ENCODE measurements around the gene PCBP2.

PCBP2 gene

DNA sequence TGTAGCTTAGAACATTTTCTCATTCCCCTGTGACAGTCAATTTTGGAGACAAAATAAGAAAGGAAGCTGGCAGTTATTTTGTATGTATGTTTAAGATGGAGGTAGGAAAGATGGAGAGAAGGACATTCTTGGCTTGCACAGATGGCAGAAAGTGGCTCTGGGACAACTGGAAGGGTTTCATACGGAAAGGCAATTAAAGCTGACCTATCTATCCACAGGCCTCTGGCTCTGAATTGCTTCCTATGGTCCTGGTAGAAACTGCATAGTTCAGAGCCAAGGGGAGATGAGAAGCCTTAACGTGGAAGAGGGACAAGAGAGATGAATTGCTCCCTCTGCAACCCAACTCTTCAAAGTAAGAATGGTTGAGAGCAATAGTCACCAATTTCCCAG is 63.4 kb downstream of the PCBP2 start:
- Histone ChIP-seq H3K27me3 (ENCODE audit: insufficient read depth, poor library complexity, severe bottlenecking) (no peaks in the 10 kb centered on the region), H3K4me1 (ENCODE audit: insufficient read depth, poor library complexity, severe bottlenecking) (no peaks in the 10 kb centered on the region), H3K27ac (ENCODE audit: poor library complexity, severe bottlenecking) (no peak overlapping the region), H3K9me3 (ENCODE audit: severe bottlenecking) (no peaks in the 10 kb centered on the region), H3K4me3 (ENCODE audit: severe bottlenecking) (no peak overlapping the region), H3K36me3 (ENCODE audit: low read depth) (peaks cover 56% of the 10 kb centered on the region)
- TF ChIP-seq, protein P1, sequence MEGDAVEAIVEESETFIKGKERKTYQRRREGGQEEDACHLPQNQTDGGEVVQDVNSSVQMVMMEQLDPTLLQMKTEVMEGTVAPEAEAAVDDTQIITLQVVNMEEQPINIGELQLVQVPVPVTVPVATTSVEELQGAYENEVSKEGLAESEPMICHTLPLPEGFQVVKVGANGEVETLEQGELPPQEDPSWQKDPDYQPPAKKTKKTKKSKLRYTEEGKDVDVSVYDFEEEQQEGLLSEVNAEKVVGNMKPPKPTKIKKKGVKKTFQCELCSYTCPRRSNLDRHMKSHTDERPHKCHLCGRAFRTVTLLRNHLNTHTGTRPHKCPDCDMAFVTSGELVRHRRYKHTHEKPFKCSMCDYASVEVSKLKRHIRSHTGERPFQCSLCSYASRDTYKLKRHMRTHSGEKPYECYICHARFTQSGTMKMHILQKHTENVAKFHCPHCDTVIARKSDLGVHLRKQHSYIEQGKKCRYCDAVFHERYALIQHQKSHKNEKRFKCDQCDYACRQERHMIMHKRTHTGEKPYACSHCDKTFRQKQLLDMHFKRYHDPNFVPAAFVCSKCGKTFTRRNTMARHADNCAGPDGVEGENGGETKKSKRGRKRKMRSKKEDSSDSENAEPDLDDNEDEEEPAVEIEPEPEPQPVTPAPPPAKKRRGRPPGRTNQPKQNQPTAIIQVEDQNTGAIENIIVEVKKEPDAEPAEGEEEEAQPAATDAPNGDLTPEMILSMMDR (IDR thresholded peaks at IDR 0.05; ENCODE audit: poor library complexity, severe bottlenecking) = no peak
- ATAC-seq (ENCODE audit: low read depth) (no peak), DNase-seq (ENCODE audit: low spot score) (no peak)

DNA sequence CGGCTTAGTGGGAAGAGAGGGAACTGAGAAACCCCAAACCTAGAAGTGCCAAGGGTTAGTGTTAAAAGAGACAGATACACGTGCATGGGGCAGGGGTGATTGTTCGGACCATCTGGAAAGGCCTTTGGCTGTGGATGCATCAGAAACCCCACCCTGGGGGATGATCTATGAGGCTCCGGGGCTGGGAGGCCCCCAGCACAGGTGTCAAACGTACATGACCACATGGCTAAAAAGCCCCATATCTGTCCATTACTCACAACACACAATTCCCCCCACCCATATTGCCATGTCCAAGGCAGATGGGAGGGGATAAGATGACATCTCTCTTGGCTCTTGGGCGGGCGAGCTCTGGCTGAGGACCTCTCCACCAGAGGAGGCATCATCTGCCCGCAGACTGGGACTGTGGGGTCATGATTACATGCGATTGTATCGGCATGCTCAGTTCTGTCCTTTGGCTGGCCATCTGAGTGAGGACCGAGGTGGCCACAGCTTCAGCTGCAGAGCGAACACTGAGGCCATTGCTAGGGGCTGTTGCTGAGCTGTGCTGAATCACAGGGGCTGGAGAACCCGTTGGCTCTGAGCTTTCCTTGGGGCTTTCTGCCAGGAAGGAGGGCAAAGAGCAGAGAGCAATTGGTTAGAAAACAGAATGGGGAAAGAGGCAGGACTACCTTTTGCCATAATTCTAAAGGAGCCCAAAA is 65.0 kb downstream of the PCBP2 start:
- H3K9me3 ChIP-seq (ENCODE audit: severe bottlenecking) = no peaks in the 10 kb centered on the region
- H3K27me3 ChIP-seq (ENCODE audit: insufficient read depth, poor library complexity, severe bottlenecking) = no peaks in the 10 kb centered on the region
- no peak overlapping the region for H3K4me3 ChIP-seq (ENCODE audit: severe bottlenecking)
- H3K27ac ChIP-seq (ENCODE audit: poor library complexity, severe bottlenecking) = no peak overlapping the region
- TF ChIP-seq, protein P1 (IDR thresholded peaks at IDR 0.05; ENCODE audit: poor library complexity, severe bottlenecking) = no peak
- no peak for DNase-seq (ENCODE audit: low spot score)
- peaks cover 64% of the 10 kb centered on the region for H3K36me3 ChIP-seq (ENCODE audit: low read depth)
- H3K4me1 ChIP-seq (ENCODE audit: insufficient read depth, poor library complexity, severe bottlenecking) = no peaks in the 10 kb centered on the region
- no peak for ATAC-seq (ENCODE audit: low read depth)

DNA sequence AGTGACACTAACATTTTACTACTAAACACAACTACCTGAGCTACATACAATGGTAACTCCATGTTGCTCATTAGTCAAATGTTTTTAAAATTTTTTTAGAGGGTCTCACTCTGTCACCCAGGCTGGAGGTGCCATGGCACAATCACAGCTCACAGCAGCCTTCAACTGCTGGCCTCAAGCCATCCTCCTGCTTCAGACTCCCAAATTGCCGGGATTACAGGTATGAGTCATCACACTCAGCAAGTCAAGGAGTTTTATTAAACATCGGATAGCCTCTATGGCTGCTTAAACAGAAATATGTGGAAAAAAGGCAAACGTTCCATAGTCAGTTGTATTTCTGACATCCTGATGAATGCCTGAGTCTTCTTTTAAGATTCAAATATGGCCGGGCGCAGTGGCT is 66.5 kb downstream of the PCBP2 start:
- no peak for ATAC-seq (ENCODE audit: low read depth)

DNA sequence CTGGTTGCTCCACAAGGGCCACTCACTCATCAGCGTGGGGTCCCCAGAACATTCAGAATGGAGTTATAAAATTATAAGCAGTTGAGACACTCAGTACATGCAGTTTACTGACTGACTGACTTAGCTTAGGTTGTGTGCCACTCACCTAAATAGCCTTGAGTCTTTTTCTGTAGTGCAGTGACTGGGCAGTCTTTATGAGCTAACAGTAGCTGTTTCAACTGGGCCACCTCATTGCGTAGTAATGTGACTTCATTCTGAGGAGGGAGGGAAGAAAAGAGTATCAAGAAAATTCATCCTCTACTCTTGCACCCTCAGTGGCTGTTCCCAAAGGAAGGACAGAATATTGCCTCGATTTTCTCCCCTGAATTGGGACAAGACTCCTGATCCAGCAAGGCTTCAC is 71.2 kb downstream of the PCBP2 start:
- no peak for DNase-seq (ENCODE audit: low spot score)
- H3K27me3 ChIP-seq (ENCODE audit: insufficient read depth, poor library complexity, severe bottlenecking) = no peaks in the 10 kb centered on the region
- TF ChIP-seq, protein P1 (IDR thresholded peaks at IDR 0.05; ENCODE audit: poor library complexity, severe bottlenecking) = no peak
- no peaks in the 10 kb centered on the region for H3K4me1 ChIP-seq (ENCODE audit: insufficient read depth, poor library complexity, severe bottlenecking)
- H3K4me3 ChIP-seq (ENCODE audit: severe bottlenecking) = no peak overlapping the region
- H3K27ac ChIP-seq (ENCODE audit: poor library complexity, severe bottlenecking) = no peak overlapping the region
- ATAC-seq (ENCODE audit: low read depth) = no peak
- H3K9me3 ChIP-seq (ENCODE audit: severe bottlenecking) = no peaks in the 10 kb centered on the region
- peaks cover 66% of the 10 kb centered on the region for H3K36me3 ChIP-seq (ENCODE audit: low read depth)

More for the DNA sequence above, 66.5 kb downstream of the PCBP2 start:
- no peak for DNase-seq (ENCODE audit: low spot score)
- TF ChIP-seq, protein P1 (IDR thresholded peaks at IDR 0.05; ENCODE audit: poor library complexity, severe bottlenecking) = no peak
- H3K27ac ChIP-seq (ENCODE audit: poor library complexity, severe bottlenecking) = no peak overlapping the region
- H3K9me3 ChIP-seq (ENCODE audit: severe bottlenecking) = no peaks in the 10 kb centered on the region
- no peaks in the 10 kb centered on the region for H3K27me3 ChIP-seq (ENCODE audit: insufficient read depth, poor library complexity, severe bottlenecking)
- H3K36me3 ChIP-seq (ENCODE audit: low read depth) = peaks cover 67% of the 10 kb centered on the region
- H3K4me1 ChIP-seq (ENCODE audit: insufficient read depth, poor library complexity, severe bottlenecking) = no peaks in the 10 kb centered on the region
- H3K4me3 ChIP-seq (ENCODE audit: severe bottlenecking) = no peak overlapping the region

DNA sequence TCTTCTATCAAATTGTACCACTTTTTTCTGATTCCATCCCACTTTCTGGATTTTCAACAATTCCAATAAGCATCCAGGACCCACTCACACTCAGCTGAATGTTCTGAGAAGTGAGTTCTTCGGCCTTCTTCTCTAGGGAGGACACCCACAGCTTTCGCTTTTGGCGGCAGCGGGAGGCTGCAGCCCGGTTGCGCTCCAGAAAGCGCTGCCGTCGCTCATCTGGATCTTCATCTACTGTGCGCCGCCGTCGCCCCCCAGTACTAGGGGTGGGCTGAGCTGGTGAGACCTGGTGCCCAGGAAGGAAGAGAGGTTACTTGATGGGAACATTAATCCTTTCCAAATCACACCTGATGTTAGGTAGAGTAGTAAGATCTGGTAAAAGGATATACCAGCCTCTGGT is 72.6 kb downstream of the PCBP2 start:
- DNase-seq (ENCODE audit: low spot score) (no peak), ATAC-seq (ENCODE audit: low read depth) (no peak)
- H3K36me3 ChIP-seq (ENCODE audit: low read depth) = peaks cover 65% of the 10 kb centered on the region
- no peak overlapping the region for H3K27ac ChIP-seq (ENCODE audit: poor library complexity, severe bottlenecking)
- H3K4me1 ChIP-seq (ENCODE audit: insufficient read depth, poor library complexity, severe bottlenecking) = no peaks in the 10 kb centered on the region
- TF ChIP-seq, protein P1 (IDR thresholded peaks at IDR 0.05; ENCODE audit: poor library complexity, severe bottlenecking) = no peak
- no peaks in the 10 kb centered on the region for H3K9me3 ChIP-seq (ENCODE audit: severe bottlenecking)
- no peaks in the 10 kb centered on the region for H3K27me3 ChIP-seq (ENCODE audit: insufficient read depth, poor library complexity, severe bottlenecking)
- no peak overlapping the region for H3K4me3 ChIP-seq (ENCODE audit: severe bottlenecking)

Measured in RWPE2 (cell line).